Neural cell (in vitro differentiated cells): ENCODE results near the gene KCNJ5. TPM values are rescaled to one million over a fixed set of nuclear protein-coding genes. Genes with fewer than 3 reads are reported as not detected.

Experiments
- H2AFZ ChIP-seq: fragments of 200-600, 300-800 bp; sonication (generic), shearing (Covaris generic); 2 replicates; pipeline ENCODE4 v1.6.0; 2014; ENCODE audit warnings: low read depth, mild to moderate bottlenecking, antibody characterized with exemption, low read length, moderate library complexity
- H3F3A ChIP-seq: fragments of 200-600 bp; shearing (Covaris generic); 2 replicates; pipeline ENCODE4 v1.6.1; 2016; ENCODE audit warnings: mild to moderate bottlenecking, moderate library complexity, mixed read lengths, antibody characterized with exemption, low read length; ENCODE audit not compliant: insufficient read depth, poor library complexity, severe bottlenecking
- H3K27ac ChIP-seq: fragments of 200-600, 300-800 bp; sonication (generic), shearing (Covaris generic); 2 replicates; pipeline ENCODE4 v1.5.1; 2014; ENCODE audit warnings: mild to moderate bottlenecking, low read length, moderate library complexity
- H3K27me3 ChIP-seq: fragments of 300-800, 200-600 bp; sonication (generic), shearing (Covaris generic); 2 replicates; pipeline ENCODE4 v1.6.0; 2014; ENCODE audit warnings: mild to moderate bottlenecking, low read depth, low read length, moderate library complexity; ENCODE audit not compliant: insufficient read depth
- H3K36me3 ChIP-seq: fragments of 300-800, 200-600 bp; sonication (generic), shearing (Covaris generic); 2 replicates; pipeline ENCODE4 v1.5.1; 2014; ENCODE audit warnings: mild to moderate bottlenecking, antibody characterized with exemption, low read length, moderate library complexity; ENCODE audit not compliant: insufficient read depth
- H3K4me2 ChIP-seq: fragments of 300-800, 200-600 bp; sonication (generic), shearing (Covaris generic); 2 replicates; pipeline ENCODE4 v1.6.0; 2014; ENCODE audit warnings: mild to moderate bottlenecking, low read length
- H3K4me3 ChIP-seq: fragments of 300-800, 200-600 bp; sonication (generic), shearing (Covaris generic); 2 replicates; pipeline ENCODE4 v1.5.1; 2014; ENCODE audit warnings: mild to moderate bottlenecking, low read length, moderate library complexity
- H3K79me2 ChIP-seq: fragments of 200-600 bp; shearing (Covaris generic); replicated peaks from 2 replicates; pipeline ENCODE4 v1.6.0; 2014; ENCODE audit warnings: mild to moderate bottlenecking, low read length, moderate library complexity; ENCODE audit not compliant: insufficient read depth
- H3K9ac ChIP-seq: fragments of 300-800, 200-600 bp; sonication (generic), shearing (Covaris generic); 2 replicates; pipeline ENCODE4 v1.6.1; 2016; ENCODE audit warnings: mild to moderate bottlenecking, low read length, mixed read lengths
- H3K9me2 ChIP-seq: fragments of 200-600 bp; shearing (Covaris generic); 2 replicates; pipeline ENCODE4 v1.6.1; 2016; ENCODE audit warnings: mild to moderate bottlenecking, low read length, mixed read lengths; ENCODE audit not compliant: insufficient read depth
- H3K9me3 ChIP-seq: fragments of 200-600, 300-800 bp; sonication (generic), shearing (Covaris generic); 2 replicates; pipeline ENCODE4 v1.6.1; 2016; ENCODE audit warnings: mild to moderate bottlenecking, mixed run types, low read length, moderate library complexity, mixed read lengths
- H4K20me1 ChIP-seq: fragments of 200-600 bp; shearing (Covaris generic); 2 replicates; pipeline ENCODE4 v1.6.1; 2016; ENCODE audit warnings: mild to moderate bottlenecking, mixed run types; ENCODE audit not compliant: insufficient read depth
- EP300 ChIP-seq: fragments of 450-650 bp; conservative IDR thresholded peaks from 2 replicates; pipeline ENCODE4 v1.6.1; 2014; ENCODE audit warnings: antibody characterized with exemption, mild to moderate bottlenecking, moderate library complexity; ENCODE audit not compliant: poor library complexity, severe bottlenecking
- EZH2 ChIP-seq: fragments of 200-600, 300-800 bp; shearing (Covaris generic), sonication (generic); IDR thresholded peaks from 2 replicates; pipeline ENCODE4 v1.6.1; 2014; ENCODE audit warnings: antibody characterized with exemption, low read length, borderline replicate concordance, mild to moderate bottlenecking; ENCODE audit not compliant: insufficient read depth, poor library complexity, severe bottlenecking
- MXI1 ChIP-seq: fragments of 450-650 bp; conservative IDR thresholded peaks from 2 replicates; pipeline ENCODE4 v1.6.1; 2014; ENCODE audit warnings: antibody characterized with exemption, mild to moderate bottlenecking; ENCODE audit not compliant: poor library complexity, severe bottlenecking
- POLR2AphosphoS5 ChIP-seq: IDR thresholded peaks from 2 replicates; pipeline ENCODE4 v1.6.1; 2012
- RAD21 ChIP-seq: fragments of 450-650 bp; conservative IDR thresholded peaks from 2 replicates; pipeline ENCODE4 v1.6.1; 2014; ENCODE audit warnings: antibody characterized with exemption, mild to moderate bottlenecking, moderate library complexity
- SMC3 ChIP-seq: fragments of 450-650 bp; conservative IDR thresholded peaks from 2 replicates; pipeline ENCODE4 v1.6.1; 2014; ENCODE audit warnings: antibody characterized with exemption, mild to moderate bottlenecking, moderate library complexity; ENCODE audit not compliant: poor library complexity
- TAF1 ChIP-seq: IDR thresholded peaks from 2 replicates; pipeline ENCODE4 v1.6.1; 2012; ENCODE audit warnings: low read depth
- polyA plus RNA-seq: library from polyadenylated mRNA; depleted of rRNA; stranded (reverse); fragments of >200 nt; gene quantifications from 2 replicates; pipeline ENCODE4 v1.2.3, GENCODE V29; 2014
- TF ChIP-seq, protein P1 (sequence below): fragments of 450-650 bp; IDR thresholded peaks from 2 replicates; pipeline ENCODE4 v1.5.1; 2014; ENCODE audit warnings: antibody characterized with exemption, mild to moderate bottlenecking, moderate library complexity; ENCODE audit not compliant: poor library complexity, severe bottlenecking
- TF ChIP-seq, protein P2 (sequence below): IDR thresholded peaks from 2 replicates; pipeline ENCODE4 v1.6.1; 2012; ENCODE audit warnings: borderline replicate concordance

The KCNJ5 gene
- polyA plus RNA-seq, 1 donor from 2014 or later: 1.1 TPM

DNA sequence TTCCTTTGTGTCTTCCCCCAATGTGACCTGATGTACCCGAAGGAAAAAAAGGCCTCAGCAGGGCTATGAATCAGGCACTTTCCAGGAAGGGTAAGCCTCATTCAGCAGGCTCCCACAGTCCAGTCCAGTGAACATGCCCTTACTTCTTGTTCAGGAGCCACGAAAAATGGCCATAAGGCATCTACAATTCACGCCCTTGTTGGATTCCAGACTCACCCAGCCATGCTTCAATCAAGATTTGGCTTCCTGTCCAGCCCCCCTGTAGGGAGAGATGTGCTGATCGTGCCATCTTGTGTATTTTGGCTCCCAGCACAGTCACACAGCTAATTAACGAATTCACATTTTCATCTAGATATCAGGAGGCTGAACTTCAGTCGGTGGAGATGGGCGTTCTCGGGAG is 9.9 kb upstream of the KCNJ5 start:
- no peak for TF ChIP-seq TAF1
- TF ChIP-seq, protein P1, sequence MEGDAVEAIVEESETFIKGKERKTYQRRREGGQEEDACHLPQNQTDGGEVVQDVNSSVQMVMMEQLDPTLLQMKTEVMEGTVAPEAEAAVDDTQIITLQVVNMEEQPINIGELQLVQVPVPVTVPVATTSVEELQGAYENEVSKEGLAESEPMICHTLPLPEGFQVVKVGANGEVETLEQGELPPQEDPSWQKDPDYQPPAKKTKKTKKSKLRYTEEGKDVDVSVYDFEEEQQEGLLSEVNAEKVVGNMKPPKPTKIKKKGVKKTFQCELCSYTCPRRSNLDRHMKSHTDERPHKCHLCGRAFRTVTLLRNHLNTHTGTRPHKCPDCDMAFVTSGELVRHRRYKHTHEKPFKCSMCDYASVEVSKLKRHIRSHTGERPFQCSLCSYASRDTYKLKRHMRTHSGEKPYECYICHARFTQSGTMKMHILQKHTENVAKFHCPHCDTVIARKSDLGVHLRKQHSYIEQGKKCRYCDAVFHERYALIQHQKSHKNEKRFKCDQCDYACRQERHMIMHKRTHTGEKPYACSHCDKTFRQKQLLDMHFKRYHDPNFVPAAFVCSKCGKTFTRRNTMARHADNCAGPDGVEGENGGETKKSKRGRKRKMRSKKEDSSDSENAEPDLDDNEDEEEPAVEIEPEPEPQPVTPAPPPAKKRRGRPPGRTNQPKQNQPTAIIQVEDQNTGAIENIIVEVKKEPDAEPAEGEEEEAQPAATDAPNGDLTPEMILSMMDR: no peak
- TF ChIP-seq EZH2: no peak
- TF ChIP-seq MXI1: no peak
- TF ChIP-seq, protein P2, sequence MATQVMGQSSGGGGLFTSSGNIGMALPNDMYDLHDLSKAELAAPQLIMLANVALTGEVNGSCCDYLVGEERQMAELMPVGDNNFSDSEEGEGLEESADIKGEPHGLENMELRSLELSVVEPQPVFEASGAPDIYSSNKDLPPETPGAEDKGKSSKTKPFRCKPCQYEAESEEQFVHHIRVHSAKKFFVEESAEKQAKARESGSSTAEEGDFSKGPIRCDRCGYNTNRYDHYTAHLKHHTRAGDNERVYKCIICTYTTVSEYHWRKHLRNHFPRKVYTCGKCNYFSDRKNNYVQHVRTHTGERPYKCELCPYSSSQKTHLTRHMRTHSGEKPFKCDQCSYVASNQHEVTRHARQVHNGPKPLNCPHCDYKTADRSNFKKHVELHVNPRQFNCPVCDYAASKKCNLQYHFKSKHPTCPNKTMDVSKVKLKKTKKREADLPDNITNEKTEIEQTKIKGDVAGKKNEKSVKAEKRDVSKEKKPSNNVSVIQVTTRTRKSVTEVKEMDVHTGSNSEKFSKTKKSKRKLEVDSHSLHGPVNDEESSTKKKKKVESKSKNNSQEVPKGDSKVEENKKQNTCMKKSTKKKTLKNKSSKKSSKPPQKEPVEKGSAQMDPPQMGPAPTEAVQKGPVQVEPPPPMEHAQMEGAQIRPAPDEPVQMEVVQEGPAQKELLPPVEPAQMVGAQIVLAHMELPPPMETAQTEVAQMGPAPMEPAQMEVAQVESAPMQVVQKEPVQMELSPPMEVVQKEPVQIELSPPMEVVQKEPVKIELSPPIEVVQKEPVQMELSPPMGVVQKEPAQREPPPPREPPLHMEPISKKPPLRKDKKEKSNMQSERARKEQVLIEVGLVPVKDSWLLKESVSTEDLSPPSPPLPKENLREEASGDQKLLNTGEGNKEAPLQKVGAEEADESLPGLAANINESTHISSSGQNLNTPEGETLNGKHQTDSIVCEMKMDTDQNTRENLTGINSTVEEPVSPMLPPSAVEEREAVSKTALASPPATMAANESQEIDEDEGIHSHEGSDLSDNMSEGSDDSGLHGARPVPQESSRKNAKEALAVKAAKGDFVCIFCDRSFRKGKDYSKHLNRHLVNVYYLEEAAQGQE: no peak
- no peak for TF ChIP-seq SMC3
- no peak for TF ChIP-seq EP300
- TF ChIP-seq POLR2AphosphoS5: no peak
- TF ChIP-seq RAD21: no peak
- Histone ChIP-seq H3K27me3 (no peaks in the 10 kb centered on the region), H3K9ac (no peak overlapping the region), H3K4me2 (no peak overlapping the region), H3K4me3 (no peak overlapping the region), H3K36me3 (no peaks in the 10 kb centered on the region), H3F3A (no peaks in the 10 kb centered on the region), H3K9me3 (no peaks in the 10 kb centered on the region), H4K20me1 (no peaks in the 10 kb centered on the region), H3K9me2 (no peaks in the 10 kb centered on the region), H3K27ac (no peak overlapping the region), H2AFZ (no peak overlapping the region), H3K79me2 (no peaks in the 10 kb centered on the region)

DNA sequence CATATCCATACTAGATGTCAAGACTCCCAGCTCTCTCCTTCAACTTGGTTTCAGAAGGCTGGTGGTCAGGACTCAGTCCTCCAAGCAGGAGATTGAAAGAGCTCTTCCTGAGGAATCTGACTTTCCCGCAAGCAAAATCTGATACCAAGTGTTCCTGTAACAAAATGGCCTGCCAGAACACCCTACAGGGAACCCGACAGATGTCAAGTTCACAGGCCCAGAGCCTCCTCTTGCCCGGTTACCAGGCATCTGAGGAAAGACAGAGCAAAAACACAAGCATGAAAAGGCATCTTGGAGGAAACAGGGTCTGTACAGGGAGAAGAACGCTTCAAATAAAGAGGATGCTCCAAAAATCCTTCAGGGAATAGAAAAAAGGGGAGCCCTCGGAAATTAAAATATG is 8.7 kb upstream of the KCNJ5 start:
- Histone ChIP-seq H3K36me3 (no peaks in the 10 kb centered on the region), H3K9me3 (no peaks in the 10 kb centered on the region), H3K27me3 (no peaks in the 10 kb centered on the region), H4K20me1 (no peaks in the 10 kb centered on the region), H2AFZ (no peak overlapping the region), H3K9me2 (no peaks in the 10 kb centered on the region), H3K4me3 (no peak overlapping the region), H3K4me2 (no peak overlapping the region), H3F3A (no peaks in the 10 kb centered on the region), H3K27ac (no peak overlapping the region), H3K79me2 (no peaks in the 10 kb centered on the region), H3K9ac (no peak overlapping the region)
- no peak for TF ChIP-seq RAD21
- no peak for TF ChIP-seq EP300
- TF ChIP-seq POLR2AphosphoS5: no peak
- TF ChIP-seq, protein P1: no peak
- TF ChIP-seq MXI1: no peak
- TF ChIP-seq, protein P2: no peak
- TF ChIP-seq EZH2: no peak
- TF ChIP-seq SMC3: no peak
- TF ChIP-seq TAF1: no peak
